ENCODE results near the gene DIS3L2.

The DIS3L2 gene

DNA sequence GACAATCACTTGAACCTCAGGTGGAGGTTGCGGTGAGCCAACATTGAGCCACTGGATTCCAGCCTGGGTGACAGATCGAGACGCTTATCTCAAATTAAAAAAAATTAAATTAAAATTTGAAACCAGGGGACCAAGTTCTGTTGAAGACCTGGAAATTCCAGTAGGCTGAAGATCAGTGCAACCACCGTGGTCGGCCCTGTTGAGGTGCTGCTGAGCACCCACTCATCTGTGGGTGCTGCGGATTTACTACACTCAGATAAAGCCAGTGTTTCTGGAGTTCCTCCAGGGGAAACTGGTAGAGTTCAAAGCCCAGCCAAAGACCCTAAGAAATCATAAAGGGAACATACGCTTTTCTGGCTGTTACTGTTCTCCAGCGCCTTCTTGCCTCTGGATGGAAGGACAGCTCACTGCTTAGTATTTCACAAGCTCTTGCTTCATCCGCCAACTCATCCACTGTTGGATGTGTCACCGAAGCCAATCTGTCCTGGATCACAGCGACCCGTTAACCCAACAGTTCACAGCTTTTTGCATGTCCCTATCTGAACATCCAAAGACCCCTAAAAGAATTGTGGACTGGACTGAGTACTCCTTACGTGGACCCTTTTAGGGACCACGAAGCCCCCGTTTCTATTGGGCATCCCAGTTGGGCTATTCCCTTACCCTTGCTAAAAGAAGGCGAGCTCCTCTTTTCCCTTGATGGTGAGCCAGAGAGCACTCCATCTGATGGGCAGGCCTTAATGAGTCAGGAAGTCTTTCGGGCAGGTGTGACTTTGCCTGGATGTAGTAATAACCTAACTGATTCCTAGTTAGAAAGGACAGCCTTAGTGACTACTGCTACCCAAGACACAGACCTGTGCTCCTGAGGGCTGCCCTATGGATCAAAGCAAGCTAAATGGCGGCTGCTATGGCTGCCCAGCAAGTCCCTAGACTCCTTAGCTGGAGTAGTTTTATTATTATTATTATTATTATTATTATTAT, 411.0 kb downstream of the DIS3L2 start:
- in situ Hi-C loops (cut with MboI; ENCODE audit: low pct_unique_long_range_greater_than_20kb, low sequenced_read_pairs, unreplicated experiment): no loop called here
- no peak for DNase-seq (ENCODE audit: low spot score)
- TF ChIP-seq, protein P1, sequence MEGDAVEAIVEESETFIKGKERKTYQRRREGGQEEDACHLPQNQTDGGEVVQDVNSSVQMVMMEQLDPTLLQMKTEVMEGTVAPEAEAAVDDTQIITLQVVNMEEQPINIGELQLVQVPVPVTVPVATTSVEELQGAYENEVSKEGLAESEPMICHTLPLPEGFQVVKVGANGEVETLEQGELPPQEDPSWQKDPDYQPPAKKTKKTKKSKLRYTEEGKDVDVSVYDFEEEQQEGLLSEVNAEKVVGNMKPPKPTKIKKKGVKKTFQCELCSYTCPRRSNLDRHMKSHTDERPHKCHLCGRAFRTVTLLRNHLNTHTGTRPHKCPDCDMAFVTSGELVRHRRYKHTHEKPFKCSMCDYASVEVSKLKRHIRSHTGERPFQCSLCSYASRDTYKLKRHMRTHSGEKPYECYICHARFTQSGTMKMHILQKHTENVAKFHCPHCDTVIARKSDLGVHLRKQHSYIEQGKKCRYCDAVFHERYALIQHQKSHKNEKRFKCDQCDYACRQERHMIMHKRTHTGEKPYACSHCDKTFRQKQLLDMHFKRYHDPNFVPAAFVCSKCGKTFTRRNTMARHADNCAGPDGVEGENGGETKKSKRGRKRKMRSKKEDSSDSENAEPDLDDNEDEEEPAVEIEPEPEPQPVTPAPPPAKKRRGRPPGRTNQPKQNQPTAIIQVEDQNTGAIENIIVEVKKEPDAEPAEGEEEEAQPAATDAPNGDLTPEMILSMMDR (IDR thresholded peaks at IDR 0.05; ENCODE audit: extremely low read depth, insufficient read depth, missing control alignments): no peak

DNA sequence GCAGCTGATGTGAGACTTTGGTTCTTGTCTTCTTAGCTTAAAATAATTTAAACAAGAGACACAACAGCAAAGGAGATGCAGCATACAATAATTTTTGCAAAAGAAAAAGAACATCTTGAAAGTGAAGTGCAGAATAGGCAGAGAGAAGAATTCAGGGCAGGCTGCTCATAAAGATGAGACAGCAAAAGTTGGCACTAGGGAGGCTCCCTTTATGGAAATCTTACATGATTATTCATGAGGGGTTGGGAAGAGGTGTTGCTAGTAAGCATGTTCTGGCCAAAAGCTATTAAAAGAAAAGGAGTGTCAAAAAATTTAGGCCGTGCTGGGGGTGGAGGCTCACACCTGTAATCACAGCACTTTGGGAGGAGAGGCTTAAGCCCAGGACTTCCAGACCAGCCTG, 412.8 kb downstream of the DIS3L2 start:
- in situ Hi-C loops (cut with MboI; ENCODE audit: low pct_unique_long_range_greater_than_20kb, low sequenced_read_pairs, unreplicated experiment): no loop called here
- no peak for DNase-seq (ENCODE audit: low spot score)
- TF ChIP-seq, protein P1 (IDR thresholded peaks at IDR 0.05; ENCODE audit: extremely low read depth, insufficient read depth, missing control alignments): no peak

DNA sequence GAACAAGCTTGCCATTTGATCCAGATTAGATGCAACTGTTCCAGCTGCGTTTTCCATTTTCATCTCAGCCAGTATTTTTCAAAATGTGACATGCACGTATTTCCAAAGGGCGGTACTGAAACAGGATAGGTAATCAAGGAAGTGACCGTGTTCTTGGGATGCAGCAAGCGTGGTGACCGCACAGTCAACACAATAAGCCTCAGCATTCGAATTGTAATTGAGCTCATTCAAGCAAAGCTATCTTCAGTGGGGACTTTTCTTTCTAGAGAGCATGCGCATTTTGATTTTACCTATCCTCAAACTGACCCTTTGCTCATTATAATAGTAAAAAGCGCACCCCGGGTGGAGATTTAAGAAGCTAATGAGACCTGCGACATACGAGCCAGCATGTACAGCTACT, 413.7 kb downstream of the DIS3L2 start:
- in situ Hi-C loops (cut with MboI; ENCODE audit: low pct_unique_long_range_greater_than_20kb, low sequenced_read_pairs, unreplicated experiment): no loop called here
- DNase-seq (ENCODE audit: low spot score): no peak

DNA sequence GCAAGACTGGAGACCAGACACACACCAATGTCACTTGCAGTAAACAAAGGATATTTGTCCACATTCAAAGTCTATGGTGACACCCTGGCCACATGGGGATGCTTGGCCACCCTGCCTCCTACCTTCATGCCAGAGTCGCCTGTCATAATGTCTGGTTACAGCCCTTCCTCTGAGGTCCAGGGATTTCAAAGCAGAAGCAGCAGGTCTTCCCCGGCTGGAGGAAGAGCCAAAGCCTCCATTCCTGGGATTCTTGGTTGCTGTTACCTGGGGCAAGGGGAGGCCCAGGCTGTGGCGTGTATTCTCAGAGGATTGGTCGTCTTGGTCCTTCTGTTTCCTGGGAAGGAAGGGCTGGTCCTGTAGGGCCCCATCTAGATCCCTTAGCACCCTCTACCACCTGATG, 414.7 kb downstream of the DIS3L2 start:
- TF ChIP-seq, protein P1 (IDR thresholded peaks at IDR 0.05; ENCODE audit: extremely low read depth, insufficient read depth, missing control alignments): no peak
- in situ Hi-C loops (cut with MboI; ENCODE audit: low pct_unique_long_range_greater_than_20kb, low sequenced_read_pairs, unreplicated experiment): no loop called here
- no peak for DNase-seq (ENCODE audit: low spot score)

More for the DNA sequence above, 413.7 kb downstream of the DIS3L2 start:
- TF ChIP-seq, protein P1 (IDR thresholded peaks at IDR 0.05; ENCODE audit: extremely low read depth, insufficient read depth, missing control alignments): no peak

DNA sequence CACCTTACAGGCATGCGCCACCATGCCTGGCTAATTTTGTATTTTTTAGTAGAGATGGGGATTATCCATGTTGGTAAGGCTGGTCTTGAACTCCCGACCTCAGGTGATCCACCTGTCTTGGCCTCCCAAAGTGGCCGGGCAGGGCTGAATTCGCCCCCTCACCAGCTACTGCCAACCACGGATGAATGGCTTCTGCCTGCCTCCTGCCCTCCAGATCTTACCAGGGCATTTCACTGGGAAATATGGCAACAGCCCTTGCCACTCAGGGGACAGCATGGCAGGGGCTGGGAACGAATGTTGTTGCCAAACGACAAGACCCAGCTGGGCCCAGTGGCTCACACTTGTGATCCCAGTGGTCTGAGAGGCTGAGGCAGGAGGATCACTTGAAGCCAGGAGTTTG, 415.2 kb downstream of the DIS3L2 start:
- DNase-seq (ENCODE audit: low spot score): no peak
- in situ Hi-C loops (cut with MboI; ENCODE audit: low pct_unique_long_range_greater_than_20kb, low sequenced_read_pairs, unreplicated experiment): no loop called here
- TF ChIP-seq, protein P1 (IDR thresholded peaks at IDR 0.05; ENCODE audit: extremely low read depth, insufficient read depth, missing control alignments): no peak

DNA sequence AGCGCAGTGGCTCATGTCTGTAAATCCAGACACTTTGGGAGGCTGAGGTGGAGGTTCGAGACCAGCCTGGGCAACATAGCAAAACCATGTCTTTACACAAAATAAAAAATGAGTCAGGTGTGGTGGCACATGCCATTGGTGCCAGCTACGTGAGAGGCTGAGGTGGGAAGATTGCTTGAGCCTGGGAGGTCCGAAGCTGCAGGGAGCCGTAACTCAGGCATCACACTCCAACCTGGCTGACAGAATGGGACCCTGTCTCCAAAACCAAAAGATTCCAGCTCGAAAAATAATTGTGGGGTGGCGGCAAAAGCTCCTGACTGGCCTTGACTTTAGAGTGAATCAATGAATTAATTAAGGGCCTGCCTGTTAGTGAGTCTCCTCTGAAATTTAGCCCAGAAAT, 415.8 kb downstream of the DIS3L2 start:
- DNase-seq (ENCODE audit: low spot score): no peak
- in situ Hi-C loops (cut with MboI; ENCODE audit: low pct_unique_long_range_greater_than_20kb, low sequenced_read_pairs, unreplicated experiment): no loop called here
- TF ChIP-seq, protein P1 (IDR thresholded peaks at IDR 0.05; ENCODE audit: extremely low read depth, insufficient read depth, missing control alignments): no peak

Data from GM13977 (cell line).